GM19452 (cell line): ENCODE results near the gene ACTRT2.

Experiments
- ATAC-seq: cut with Tn5 transposase; IDR thresholded peaks from one replicate; pipeline ENCODE4 v1.9.1; 2021; ENCODE audit not compliant: unreplicated experiment

Gene ACTRT2

DNA sequence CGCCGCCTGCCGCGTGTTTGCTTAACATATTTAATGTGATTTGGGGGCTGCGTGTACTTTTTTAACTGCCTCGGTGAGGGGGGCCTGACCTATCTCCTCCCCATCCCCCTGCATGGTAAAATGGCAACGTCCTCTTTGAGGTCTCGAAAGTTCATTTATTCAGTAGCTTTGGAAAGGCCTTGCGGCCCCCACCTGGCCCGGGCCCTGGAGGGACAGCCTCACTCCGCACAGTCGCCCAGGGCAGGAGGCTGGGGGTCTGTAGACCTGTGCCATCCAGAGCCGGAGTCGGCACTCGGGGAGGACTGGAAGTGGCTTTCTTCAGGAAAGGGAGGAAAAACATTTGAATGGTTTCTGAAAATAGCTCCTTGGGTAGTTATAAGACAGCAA is 38.0 kb upstream of the ACTRT2 start:
- ATAC-seq, result no peak

DNA sequence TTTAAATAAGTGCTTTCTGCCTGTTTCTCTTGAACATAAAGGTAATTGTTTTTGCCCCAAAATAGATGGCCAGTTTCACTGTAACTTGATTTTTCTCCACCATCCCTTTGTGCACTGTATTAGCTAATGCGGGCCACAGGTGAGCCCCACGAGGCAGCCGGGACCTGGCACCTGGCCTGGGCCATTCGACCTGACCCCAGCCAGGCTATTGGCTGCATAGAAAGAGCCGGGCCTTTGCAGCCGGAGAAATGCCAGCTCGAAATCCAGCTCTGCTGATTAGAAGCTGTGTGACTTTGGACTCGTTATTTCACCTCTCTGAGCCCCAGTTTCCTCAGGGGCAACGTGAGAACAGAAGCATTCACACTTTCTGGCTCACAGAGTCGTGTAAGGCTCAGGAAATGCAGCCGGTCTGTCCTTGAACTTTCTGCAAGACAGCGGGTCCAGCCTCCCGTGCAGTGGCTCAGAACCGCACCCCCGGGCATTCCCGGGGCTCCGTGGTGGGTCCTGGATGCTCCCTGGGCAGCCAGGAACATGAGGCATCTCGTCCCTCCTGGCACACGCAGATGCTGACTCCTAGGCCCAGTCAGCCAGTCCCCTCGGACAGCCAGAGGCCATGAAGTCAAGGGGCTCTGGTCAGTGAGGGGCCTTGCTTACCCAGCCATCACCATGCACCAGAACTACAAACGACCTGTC is 37.4 kb upstream of the ACTRT2 start:
- ATAC-seq, result no peak

DNA sequence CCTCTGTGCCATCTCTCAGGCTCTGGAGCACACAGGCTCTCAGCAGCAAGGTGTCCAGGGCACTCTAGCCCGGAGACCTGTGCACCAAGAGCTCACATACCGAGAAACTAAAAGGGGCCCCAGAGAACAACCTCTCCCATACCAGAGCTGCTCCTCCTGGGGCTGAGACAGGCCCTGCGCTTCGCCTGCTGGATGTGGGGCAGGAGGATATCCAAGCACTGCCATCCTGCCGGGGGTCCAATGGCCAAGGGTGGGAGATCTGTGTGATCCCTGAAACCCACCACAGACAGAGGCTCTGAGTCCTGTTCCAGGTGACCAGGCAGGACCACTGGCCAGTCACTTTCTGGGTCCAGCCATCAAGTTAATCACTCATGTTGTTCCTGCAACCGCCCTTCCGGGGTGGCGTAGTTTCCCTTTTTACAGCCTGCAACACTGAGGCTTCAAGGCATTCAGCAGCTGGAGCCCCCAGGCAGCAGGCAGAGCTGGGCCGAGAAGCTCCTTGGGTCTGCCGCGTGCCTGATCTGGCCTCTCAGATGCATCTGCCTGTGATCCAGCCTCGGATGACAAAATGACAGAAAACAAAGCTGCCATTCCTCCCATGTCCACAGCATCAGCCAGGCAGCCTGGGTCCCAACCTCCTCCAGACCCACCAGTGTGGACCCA is 36.7 kb upstream of the ACTRT2 start:
- ATAC-seq, result no peak

DNA sequence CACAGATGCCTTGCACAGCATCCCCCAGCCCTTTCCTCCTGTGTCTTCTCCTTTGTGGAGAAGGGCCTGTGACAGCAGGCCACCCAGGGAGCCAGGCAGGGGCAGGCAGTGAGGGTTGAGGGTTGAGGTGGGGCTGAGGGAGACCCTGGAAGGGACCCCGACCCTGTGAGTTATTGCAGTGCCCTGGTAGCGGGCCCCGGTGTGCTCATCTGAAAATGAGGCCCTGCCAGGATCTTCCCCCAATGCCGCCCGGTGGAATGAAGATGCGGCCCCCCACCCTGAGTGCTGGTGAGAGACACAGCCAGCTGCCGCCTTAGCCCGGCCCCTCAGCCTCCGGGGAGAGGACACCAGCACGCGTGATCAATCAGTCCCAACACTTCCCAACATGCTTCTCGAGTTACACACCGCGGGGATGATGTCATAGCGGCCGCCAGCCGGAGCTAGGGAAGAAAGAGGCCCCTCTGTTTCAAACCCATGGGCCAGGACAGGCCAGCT is 36.2 kb upstream of the ACTRT2 start:
- no peak for ATAC-seq

DNA sequence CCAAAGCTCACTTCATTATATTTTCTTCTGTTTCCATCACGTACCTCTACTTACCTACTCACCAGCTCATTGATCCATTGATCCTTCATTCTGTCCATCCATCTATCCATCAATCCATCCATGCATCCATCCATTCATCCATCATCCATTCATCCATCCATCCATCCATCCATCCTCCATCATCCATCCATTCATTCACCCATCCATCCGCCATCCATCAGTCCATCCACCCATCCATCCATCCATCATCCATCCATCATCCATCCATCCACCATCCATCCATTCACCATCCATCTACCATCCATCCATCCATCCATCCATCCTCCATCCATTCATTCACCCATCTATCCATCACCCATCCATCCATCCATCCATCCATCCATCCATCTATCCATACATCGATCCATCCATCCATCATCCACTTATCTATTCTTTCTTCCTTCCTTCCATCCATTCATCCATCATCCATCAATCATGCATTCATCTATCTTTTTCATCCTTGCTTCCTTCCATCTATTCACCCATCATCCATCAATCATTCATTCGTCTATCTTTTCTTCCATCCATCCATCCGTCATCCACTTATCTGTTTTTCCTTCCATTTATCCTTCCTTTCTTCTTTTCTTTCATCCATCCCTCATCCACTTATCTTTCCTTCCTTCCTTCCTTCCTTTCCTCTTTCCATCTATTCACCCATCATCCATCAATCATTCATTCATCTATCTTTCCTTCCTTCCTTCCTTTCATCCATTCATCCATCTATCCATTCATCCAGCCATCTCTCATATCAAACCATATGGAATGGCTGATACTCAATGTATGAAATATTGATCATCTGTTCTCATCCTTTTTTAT is 35.3 kb upstream of the ACTRT2 start:
- no peak for ATAC-seq

DNA sequence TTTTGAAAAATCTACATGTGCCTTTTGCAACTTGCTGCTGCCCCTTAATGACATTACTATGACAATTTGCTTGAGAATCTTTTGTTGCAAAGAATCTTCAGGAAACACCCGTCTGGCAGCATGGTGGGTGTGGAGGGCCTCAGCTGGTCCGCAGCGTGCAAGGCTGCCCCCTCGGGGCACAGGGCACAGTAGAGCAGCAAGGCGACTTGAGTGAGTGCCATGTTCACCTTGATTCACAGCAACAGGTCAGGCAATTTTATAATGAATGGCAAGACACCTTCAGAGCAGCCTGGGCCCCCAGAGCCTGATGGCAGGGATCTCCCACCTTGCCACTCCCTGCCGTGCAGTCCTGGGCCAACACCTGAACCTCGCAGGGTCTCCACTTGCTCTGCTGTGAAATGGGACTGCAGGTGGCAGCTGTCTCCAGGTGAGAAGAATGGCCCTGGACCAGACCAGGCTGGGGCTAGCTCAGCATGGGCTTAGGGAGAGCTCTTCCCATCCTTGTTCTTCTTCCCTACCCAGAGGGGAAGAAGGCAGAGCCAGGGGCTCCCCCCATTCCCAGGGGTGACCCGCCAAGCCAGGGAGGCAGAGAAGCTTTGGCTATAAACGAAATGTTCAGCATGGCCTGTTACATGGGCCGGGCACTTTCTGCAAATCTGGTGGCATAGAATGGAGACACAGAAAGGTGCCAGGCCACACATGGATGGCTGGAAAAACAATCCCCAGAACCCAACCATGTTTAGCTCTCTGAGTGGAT is 34.5 kb upstream of the ACTRT2 start:
- no peak for ATAC-seq

DNA sequence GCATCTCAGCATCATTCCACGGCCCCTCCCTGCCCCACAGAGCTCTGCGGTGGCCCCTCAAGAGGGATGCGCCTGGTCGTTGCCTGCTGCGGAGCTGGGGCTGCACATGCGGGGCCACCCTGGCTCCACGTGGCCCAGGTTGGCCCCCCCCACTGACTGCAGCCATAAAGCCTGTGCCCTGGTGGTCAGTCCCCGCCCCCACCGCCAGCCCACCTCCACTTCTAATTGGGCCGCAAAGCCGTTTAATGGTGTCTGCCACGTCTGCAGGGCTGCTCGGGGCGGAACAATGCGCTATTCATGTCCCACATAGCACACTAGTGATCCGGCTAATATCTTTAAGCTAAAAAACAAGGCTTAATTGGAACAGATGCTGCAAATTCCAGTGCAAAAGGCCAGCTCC is 33.5 kb upstream of the ACTRT2 start:
- no peak for ATAC-seq

DNA sequence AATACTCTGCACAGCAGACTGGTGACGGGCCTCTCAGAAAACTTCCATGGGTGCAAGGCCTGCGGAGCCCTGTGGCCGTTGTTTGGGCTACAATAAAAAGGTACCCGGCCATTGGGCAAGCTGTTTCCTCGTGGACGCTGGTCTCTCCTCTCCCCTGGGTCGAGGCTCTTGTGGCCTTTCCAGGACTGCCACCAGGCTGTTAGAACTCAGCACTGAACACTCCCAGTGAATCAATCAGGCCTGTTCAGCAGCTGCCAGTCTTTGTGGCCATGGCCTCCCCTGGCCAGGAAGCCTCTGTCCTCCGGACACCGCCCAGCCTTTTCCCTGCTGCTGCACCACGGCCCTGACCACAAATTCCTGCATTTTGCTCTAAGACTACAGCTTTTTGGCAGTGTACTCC is 33.0 kb upstream of the ACTRT2 start:
- ATAC-seq, result no peak

DNA sequence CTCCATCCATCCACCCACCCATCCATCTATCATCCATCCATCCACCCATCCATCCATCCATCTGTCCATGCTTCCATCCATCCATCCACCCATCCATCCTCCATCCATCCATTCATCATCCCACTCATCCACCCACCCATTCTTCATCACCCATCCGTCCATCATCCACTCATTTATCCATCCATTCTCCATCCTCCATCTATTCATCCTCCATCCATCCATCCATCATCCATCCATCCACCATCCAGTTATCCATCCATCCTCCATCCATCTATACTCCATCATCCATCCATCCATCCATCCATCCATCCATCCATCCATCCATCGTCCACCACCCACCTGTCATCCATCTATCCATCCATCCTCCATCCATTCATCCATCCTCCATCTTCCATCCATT is 32.1 kb upstream of the ACTRT2 start:
- ATAC-seq, result no peak

DNA sequence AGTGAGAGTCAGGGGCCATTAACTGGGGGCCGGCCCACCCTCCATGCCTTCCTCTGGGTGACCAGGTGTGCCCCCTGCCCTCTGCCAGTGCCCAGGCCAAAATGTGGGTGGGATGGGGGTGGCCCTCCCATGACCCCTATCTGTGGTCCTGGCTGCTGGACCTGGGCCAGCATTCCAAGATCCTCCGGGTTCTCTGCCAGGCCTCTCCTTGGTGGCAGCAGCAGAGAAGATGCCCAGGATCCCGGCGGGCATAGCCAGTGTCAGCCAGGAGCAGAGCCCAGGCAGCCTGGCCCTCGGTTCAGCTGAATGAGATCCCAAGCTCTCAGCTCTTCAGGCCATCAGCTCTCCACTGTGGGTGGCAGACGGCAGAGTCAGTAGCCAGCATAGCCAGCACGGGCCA is 31.3 kb upstream of the ACTRT2 start:
- ATAC-seq, result no peak

DNA sequence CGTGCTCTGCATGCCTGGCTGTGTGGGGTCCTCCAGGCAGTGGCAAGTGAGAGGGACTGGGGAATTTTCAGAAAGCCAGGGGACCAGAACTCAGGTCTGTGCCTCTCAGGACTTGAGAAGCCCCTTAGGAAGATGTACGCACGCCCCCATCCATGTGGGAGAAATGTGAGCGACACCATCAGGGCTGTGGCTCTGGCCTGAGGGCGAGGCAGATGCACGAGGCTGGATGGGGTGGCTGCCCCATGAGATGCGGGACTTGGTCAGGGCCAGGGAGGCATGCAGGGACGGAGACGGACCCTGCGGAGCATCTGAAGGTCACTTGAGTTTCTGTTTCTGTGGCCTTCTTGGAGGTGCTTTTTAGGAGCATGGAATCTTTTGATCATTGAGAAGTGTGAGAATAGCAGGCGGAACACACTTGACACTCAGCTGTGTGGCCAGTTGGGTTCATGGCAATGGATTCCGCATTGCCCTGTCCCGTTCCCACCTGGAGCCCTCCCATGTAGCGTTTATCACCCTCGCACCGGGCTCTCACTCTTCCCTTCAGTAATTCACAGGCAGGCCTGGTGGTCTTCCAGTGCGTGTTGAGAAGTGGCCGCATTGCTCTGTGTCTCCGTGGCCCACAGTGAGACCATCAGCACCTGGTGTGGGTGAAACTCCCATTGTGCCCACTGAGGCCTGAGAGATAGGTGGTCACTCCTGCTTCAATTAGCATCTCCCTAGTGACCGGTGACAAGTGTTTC is 30.7 kb upstream of the ACTRT2 start:
- ATAC-seq, result no peak

DNA sequence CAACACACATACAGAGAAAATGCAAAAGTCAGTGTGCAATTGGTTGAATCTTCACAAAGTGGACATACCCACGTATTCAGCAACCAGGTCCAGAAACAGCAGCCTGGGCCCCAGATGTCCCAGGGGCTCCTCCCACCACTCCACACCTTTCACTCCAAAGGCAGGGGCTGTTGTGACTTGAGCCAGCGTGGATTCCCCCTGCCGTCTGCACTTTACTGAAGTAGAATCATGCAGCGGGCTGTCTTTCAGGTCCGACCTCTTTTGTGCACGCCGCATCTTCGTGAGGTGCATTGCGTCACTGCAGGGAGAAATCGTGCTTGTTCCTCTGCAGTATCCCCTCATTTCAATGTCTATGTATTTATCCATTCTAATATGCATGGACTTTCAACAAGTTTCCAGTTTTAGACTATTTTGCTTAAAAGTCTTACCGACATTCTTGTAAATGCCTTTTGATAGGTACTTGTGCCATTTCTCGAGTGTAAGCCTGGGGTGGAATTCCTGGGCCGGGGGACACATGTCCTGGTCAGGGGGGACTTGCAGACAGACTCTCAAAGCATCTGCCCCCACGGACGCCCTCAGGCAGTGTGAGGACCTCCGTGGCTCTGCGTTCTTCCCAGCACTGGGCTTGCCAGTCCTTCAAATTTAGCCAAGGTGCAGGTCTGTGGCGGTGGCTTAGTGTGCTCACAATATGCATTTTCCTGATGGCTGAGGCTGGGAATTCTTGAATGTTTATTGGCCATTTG is 29.3 kb upstream of the ACTRT2 start:
- ATAC-seq, result no peak

DNA sequence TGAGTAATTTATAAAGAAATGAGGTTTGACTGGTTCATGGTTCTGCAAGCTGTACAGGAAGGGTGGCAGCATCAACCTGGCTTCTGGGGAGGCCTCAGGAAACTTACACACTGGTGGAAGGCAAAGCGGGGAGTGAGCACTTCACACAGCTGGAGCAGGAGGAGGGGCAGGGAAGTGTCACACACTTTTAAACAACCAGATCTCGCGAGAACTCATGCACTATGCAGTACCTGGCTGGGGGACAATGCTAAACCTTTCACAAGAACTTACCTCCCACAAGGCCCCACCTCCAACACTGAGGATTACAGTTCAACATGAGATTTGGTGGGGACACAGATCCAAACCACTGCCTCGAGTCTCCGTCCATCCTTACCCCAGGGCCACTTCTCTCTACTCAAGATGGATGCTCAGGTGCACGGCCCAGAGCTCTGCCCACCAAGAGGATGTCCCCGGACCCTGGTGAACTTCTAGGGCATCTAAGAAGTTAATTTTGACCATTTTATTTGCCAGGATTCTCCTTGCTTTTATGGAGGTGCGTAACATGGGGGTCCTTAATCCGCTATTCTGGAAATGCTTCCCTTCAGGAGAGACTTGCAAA is 22.7 kb upstream of the ACTRT2 start:
- ATAC-seq, result no peak

DNA sequence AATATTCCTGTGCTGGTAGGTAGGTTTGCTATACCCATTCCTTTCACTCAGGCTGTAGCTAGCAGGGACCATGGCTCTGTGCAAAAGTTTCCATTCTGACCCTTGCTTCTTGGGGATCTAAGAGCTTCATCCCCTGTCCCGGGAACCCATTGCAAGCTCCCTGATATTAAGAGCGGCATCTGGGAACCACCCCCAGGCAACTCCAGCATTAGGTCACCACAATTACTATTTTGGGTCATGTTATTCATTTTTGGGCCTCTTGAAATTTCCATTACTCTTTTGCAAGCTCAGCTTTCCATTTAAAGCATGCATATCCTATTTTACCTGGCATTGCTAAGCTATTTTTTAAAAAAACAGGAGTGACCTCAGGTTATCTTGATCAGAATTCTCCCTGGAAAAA is 22.1 kb upstream of the ACTRT2 start:
- ATAC-seq, result no peak

DNA sequence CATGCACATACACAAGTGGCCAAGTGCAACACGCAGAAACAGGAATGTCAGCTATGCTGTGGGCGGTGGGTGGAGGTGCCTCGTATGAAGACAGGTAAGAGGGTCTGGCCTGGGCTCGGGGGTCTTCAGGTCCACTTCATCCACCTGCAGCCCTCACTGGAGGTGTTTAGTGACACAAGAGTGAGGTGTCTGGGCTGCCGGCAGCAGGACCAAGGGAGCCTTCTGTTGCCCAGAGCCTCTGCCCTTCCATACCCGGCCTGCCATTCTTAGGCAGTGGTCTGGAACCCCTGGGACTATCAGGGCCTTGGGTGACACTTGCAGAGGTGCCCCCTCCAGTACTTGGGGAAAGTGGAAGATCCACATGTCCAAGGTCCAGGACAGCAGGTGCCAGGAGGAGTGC is 21.7 kb upstream of the ACTRT2 start:
- ATAC-seq, result no peak

DNA sequence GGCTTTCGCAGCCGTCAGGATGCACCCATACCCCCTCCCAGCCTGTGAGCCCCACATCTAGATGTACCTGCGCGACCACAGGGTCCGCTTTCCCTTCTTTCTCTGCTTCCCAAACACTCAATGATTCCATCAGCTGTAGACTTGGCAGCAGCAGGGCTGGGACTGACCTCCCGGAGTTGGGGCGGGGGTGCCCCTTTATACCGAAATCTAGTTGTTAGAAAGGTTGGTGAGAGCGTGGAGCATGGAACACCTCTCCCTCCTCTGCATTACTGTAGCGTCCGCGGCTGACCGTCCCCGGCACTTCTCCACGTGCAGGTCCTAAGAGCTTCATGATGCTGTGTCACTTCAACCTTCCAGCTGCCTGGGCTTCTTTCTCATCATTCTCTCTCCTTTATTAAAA is 21.1 kb upstream of the ACTRT2 start:
- ATAC-seq, result no peak

DNA sequence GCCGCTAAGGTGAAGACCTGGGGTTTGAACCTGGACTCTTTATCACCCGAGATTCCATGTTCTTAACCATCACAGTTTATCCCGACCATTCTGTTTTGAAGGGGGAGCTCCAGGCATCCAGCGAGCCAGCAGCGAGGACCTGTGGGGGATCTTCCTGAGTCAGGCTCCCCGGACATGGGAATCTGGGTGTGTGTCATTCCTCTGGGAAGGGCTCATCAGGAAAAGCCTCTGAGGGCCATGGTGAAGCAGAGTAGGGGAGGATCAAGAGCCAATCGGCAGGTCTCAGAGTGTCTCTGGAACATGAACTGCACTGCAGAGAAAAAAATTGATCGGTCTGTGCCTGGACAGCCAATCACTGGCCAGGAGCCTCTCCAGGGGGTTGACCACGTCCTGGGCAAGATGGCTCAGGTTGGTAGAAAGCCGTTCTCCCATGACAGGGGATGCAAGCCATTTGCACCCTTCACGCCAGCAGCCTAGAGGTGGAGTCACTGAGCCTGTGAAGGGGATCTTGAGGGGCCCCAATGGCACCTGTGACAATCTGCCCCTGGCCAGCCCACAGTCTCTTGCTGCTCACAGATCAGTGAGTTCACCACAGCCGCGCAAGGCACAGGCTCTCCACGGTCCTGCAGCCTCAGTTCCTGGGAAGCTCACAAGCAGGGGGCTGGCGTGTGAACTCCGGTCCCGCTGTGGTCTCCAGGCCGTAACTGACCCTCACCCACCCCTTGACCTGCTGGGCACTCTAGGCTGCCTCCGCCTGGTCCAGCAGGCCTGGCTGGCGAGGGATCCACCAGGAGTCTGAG is 20.4 kb upstream of the ACTRT2 start:
- no peak for ATAC-seq

DNA sequence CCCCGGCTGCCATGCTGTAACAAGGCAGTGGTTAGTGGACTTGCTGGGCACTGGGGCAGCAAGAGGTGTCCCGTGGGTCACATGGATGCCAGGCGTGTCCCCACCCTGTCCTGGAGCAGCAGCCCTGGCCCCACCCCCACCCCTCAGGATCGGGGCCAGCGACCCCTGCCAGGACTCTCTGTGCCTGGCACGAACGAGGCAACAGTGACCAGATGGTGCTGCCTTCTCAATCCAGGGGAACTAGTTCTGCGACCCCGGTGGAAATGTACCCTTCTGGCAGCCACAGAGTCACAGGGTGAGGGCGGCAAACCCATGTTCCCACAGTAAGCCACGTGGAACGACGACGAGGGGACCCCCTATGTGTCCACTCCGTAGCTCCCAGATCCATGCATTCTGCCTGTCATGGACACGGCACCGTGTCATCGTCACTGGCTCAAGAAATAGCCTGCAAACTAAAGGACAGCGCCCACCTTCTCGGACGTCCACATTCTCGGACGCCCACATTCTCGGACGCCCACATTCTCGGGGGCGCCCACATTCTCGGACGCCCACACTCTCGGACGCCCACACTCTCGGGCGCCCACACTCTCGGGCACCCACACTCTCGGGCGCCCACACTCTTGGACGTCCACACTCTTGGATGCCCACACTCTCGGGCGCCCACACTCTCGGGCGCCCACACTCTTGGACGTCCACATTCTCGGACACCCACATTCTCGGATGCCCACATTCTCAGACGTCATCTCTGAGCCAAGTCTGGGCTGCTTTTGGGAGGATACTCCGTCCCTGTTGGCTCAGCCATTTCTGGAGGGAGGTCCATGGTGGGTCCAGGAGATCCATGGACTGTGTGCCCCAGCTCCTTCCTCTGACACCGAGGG is 19.6 kb upstream of the ACTRT2 start:
- no peak for ATAC-seq
